Duodenal mucosa (tissue), 2 donors: ENCODE measurements around the gene REPIN1.
A peak's percentile ranks its signal among the peaks of the same experiment; 100 is the strongest.

Source experiments
- H3K27ac ChIP-seq: one replicate; pipeline ENCODE4 v1.7.0; 2013; ENCODE audit warnings: low read depth, low read length
- H3K27me3 ChIP-seq, 2 donors: one replicate each; pipeline ENCODE4 v1.7.0; 2013; ENCODE audit warnings: low read length in 2 of 2, control low read depth in 1 of 2; ENCODE audit not compliant: insufficient read depth in 2 of 2, control insufficient read depth in 1 of 2
- H3K36me3 ChIP-seq, 2 donors: one replicate each; pipeline ENCODE4 v1.7.0; 2013; ENCODE audit warnings: low read length in 2 of 2, control low read depth in 1 of 2; ENCODE audit not compliant: insufficient read depth in 2 of 2, control insufficient read depth in 1 of 2
- H3K4me1 ChIP-seq, 2 donors: one replicate each; pipeline ENCODE4 v1.7.0; 2013; ENCODE audit warnings: low read length in 2 of 2, control low read depth in 1 of 2; ENCODE audit not compliant: insufficient read depth in 2 of 2, control insufficient read depth in 1 of 2
- H3K4me3 ChIP-seq, 2 donors: one replicate each; pipeline ENCODE4 v1.7.0; 2013; ENCODE audit warnings: low read length in 2 of 2, low read depth in 1 of 2
- H3K9ac ChIP-seq, 2 donors: one replicate each; pipeline ENCODE4 v1.7.0; 2013; ENCODE audit warnings: low read length in 2 of 2, low read depth in 1 of 2
- H3K9me3 ChIP-seq, 2 donors: one replicate each; pipeline ENCODE4 v1.7.0; 2013; ENCODE audit warnings: low read length in 2 of 2, control low read depth in 1 of 2; ENCODE audit not compliant: control insufficient read depth in 1 of 2

The REPIN1 gene

GRCh38 chr7:150399421-150400007 lies 30.9 kb downstream of the REPIN1 start:
- Histone ChIP-seq H3K9me3 (no peaks in the 10 kb centered on the region), H3K27me3 (no peaks in the 10 kb centered on the region), H3K9ac (no peak overlapping the region), H3K4me3 (no peak overlapping the region), H3K27ac (no peak overlapping the region), H3K36me3 (peaks cover 0 to 5% of the 10 kb centered on the region in 2 donors), H3K4me1 (peaks cover 21 to 24% of the 10 kb centered on the region in 2 donors)

GRCh38 chr7:150400008-150400787 lies 31.6 kb downstream of the REPIN1 start:
- no peaks in the 10 kb centered on the region for H3K27me3 ChIP-seq

GRCh38 chr7:150400788-150401423 lies 32.3 kb downstream of the REPIN1 start:
- Histone ChIP-seq H3K4me3 (no peak overlapping the region), H3K36me3 (peaks cover 0 to 5% of the 10 kb centered on the region in 2 donors), H3K9me3 (no peaks in the 10 kb centered on the region), H3K27ac (no peak overlapping the region), H3K9ac (no peak overlapping the region), H3K27me3 (no peaks in the 10 kb centered on the region), H3K4me1 (peaks cover 24 to 26% of the 10 kb centered on the region in 2 donors)

More at GRCh38 chr7:150400008-150400787, 31.6 kb downstream of the REPIN1 start:
- Histone ChIP-seq H3K9me3 (no peaks in the 10 kb centered on the region), H3K4me1 (peaks cover 23 to 25% of the 10 kb centered on the region in 2 donors), H3K4me3 (no peak overlapping the region), H3K27ac (no peak overlapping the region), H3K9ac (no peak overlapping the region), H3K36me3 (peaks cover 0 to 5% of the 10 kb centered on the region in 2 donors)

- Histone ChIP-seq H3K27ac (no peak overlapping the region), H3K9me3 (no peaks in the 10 kb centered on the region), H3K9ac (no peak overlapping the region), H3K27me3 (no peaks in the 10 kb centered on the region), H3K36me3 (peaks cover 0 to 5% of the 10 kb centered on the region in 2 donors), H3K4me1 (peaks cover 29 to 31% of the 10 kb centered on the region in 2 donors), H3K4me3 (no peak overlapping the region)
Observed at GRCh38 chr7:150401424-150401790, 32.8 kb downstream of the REPIN1 start.

GRCh38 chr7:150401861-150402631 lies 33.4 kb downstream of the REPIN1 start:
- no peak overlapping the region for H3K4me3 ChIP-seq
- peaks cover 0 to 5% of the 10 kb centered on the region in 2 donors for H3K36me3 ChIP-seq
- no peak overlapping the region for H3K9ac ChIP-seq
- H3K27me3 ChIP-seq = no peaks in the 10 kb centered on the region
- no peaks in the 10 kb centered on the region for H3K9me3 ChIP-seq
- H3K27ac ChIP-seq = no peak overlapping the region
- peaks cover 35 to 37% of the 10 kb centered on the region in 2 donors for H3K4me1 ChIP-seq

- no peak overlapping the region for H3K9ac ChIP-seq
- H3K4me1 ChIP-seq = peaks cover 39 to 40% of the 10 kb centered on the region in 2 donors
- no peaks in the 10 kb centered on the region for H3K9me3 ChIP-seq
- no peak overlapping the region for H3K4me3 ChIP-seq
- H3K27me3 ChIP-seq = no peaks in the 10 kb centered on the region
- H3K36me3 ChIP-seq = peaks cover 0 to 5% of the 10 kb centered on the region in 2 donors
- H3K27ac ChIP-seq = no peak overlapping the region
Observed at GRCh38 chr7:150402671-150403321, 34.2 kb downstream of the REPIN1 start.

- H3K9me3 ChIP-seq = no peaks in the 10 kb centered on the region
- H3K9ac ChIP-seq = peak overlapping the region; percentile 83 to 91
- H3K4me1 ChIP-seq = peaks cover 39 to 40% of the 10 kb centered on the region in 2 donors
- peak overlapping the region in 1 of 2 donors; percentile 82 for H3K4me3 ChIP-seq
- no peak overlapping the region for H3K27ac ChIP-seq
- no peaks in the 10 kb centered on the region for H3K36me3 ChIP-seq
- no peaks in the 10 kb centered on the region for H3K27me3 ChIP-seq
Observed at GRCh38 chr7:150403376-150404171, 35.0 kb downstream of the REPIN1 start.

- peak overlapping the region; percentile 77 for H3K27ac ChIP-seq
Observed at GRCh38 chr7:150404172-150404804, 35.7 kb downstream of the REPIN1 start.

More at GRCh38 chr7:150404172-150404804, 35.7 kb downstream of the REPIN1 start:
- Histone ChIP-seq H3K9me3 (no peaks in the 10 kb centered on the region), H3K4me1 (peaks cover 39 to 40% of the 10 kb centered on the region in 2 donors), H3K36me3 (no peaks in the 10 kb centered on the region), H3K4me3 (peak overlapping the region; percentile 82 to 86), H3K27me3 (no peaks in the 10 kb centered on the region), H3K9ac (peak overlapping the region; percentile 83 to 91)
